Large intestine (tissue), 3 donors: ENCODE results near the gene TPCN1. TPM values are rescaled to one million over a fixed set of nuclear protein-coding genes. Genes with fewer than 3 reads are reported as not detected.

ENCODE experiments used
- DNase-seq, 2 donors: peaks; one replicate each; pipeline versions ENCODE4 v3.0.0 to v3.0.0-alpha.2; 2013
- H3K27ac ChIP-seq: one replicate; pipeline ENCODE4 v1.5.1; 2013; ENCODE audit warnings: low read length
- H3K27me3 ChIP-seq: 2 replicates; pipeline ENCODE4 v1.6.1; 2013; ENCODE audit warnings: low read length; ENCODE audit not compliant: control insufficient read depth, insufficient read depth
- H3K36me3 ChIP-seq: 2 replicates; pipeline ENCODE4 v1.6.1; 2013; ENCODE audit warnings: low read length; ENCODE audit not compliant: control insufficient read depth, insufficient read depth
- H3K4me1 ChIP-seq: one replicate; pipeline ENCODE4 v1.6.1; 2013; ENCODE audit warnings: low read length; ENCODE audit not compliant: control insufficient read depth, insufficient read depth
- H3K4me3 ChIP-seq: one replicate; pipeline ENCODE4 v1.5.1; 2013; ENCODE audit warnings: low read length
- H3K9me3 ChIP-seq: one replicate; pipeline ENCODE4 v1.6.1; 2013; ENCODE audit warnings: mild to moderate bottlenecking, low read depth, low read length, moderate library complexity; ENCODE audit not compliant: control insufficient read depth
- WGBS: methylation state at CpG from one replicate; pipeline ENCODE4 v1.1.5; 2013; ENCODE audit warnings: low lambda C conversion rate; ENCODE audit not compliant: insufficient coverage; 5-methylcytosine and 5-hydroxymethylcytosine counted together
- polyA plus RNA-seq: library from polyadenylated mRNA; unstranded; fragments of 120-200 nt; gene quantifications from one replicate; pipeline ENCODE4 v1.2.1, GENCODE V29; 2013

The TPCN1 gene
- polyA plus RNA-seq, 1 donor = 65.5 TPM

- Histone ChIP-seq H3K27me3 (no peaks in the 10 kb centered on the region), H3K36me3 (peaks cover 27% of the 10 kb centered on the region), H3K9me3 (peaks cover 3% of the 10 kb centered on the region), H3K27ac (peak overlapping the region; percentile 95), H3K4me3 (peak overlapping the region; percentile 80), H3K4me1 (peaks cover 17% of the 10 kb centered on the region)
- no peak for DNase-seq
- 22% methylated on average over 3 of the region's 26 CpGs for WGBS
Observed at GRCh38 chr12:113184098-113184899, 37.0 kb upstream of the TPCN1 start.

DNA sequence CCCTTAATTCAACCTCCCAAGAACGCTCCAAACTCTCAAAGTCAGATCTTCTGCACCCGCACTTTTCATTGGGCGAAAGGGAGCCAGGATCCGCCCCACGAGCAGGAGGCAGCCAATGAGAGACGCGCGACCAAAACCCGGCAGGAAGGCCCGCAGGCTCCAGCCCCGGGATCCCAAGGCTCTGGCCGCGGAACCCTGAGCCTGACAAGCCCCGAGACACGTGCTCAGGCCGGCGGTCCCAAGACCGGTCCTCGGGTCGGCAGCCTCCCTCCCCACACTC is 36.4 kb upstream of the TPCN1 start:
- Histone ChIP-seq H3K36me3 (peaks cover 23% of the 10 kb centered on the region), H3K27me3 (no peaks in the 10 kb centered on the region), H3K27ac (peak overlapping the region; percentile 95), H3K4me3 (peak overlapping the region; percentile 80), H3K4me1 (peaks cover 17% of the 10 kb centered on the region), H3K9me3 (peaks cover 3% of the 10 kb centered on the region)
- WGBS = no CpG with 5 or more reads among the region's 20 CpGs
- peak; percentile 76 to 94 for DNase-seq

DNA sequence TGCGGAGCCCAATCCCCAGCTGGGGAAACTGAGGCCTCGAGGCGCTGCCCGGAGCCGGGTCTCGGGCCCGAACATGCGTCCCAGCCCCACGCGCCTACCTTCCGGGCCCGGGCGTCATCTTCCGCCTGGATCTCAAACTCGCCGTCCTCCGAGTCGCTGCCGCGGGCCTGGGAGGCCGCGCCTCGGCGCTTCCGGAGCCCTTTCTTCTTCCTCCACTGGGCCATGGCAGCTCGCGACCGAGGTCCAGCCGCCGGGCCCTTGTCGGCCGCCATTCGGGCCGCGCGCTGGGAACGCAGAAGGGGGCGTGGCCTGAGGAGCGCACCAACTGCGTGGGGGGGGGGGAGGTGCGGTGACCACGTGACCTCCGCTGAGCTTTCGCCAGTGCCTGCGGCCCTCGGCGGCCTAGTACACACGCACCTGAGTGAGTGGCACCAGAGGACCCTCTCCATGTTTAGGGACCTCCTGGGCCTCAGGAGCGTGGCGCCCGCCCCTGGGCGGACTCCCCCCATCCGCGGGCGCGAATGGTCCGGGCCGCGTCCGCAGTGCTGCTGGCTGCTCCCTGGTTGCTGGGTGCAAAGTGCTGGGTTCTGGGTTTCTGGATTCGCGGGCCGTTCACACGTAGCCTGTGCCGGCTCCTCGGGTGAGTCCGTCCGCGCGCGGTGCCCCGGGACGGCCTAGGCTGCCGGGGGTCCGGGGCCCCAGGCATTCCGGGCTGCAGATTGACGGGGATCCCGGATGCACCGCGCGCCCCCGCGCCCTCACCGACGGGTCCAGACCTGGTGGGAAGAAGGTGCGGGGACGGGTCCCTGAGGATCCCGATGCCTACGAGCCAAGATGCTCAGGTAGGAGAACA is 35.9 kb upstream of the TPCN1 start, which contains the start of the genes DDX54 and RITA1:
Gene DDX54, minus strand, starts transcription at position 299 of the 853 bp plus-strand sequence. Its CDS starts 27 bp downstream, at position 272.
Gene RITA1, plus strand, starts transcription at position 542 of the 853 bp plus-strand sequence. CDS start 1,026 bp downstream, outside the sequence.
- peak within 1 kb of the TSS; percentile 80 for H3K4me3 ChIP-seq
- H3K27me3 ChIP-seq = no peaks in the 10 kb centered on the region
- H3K27ac ChIP-seq = peak within 1 kb of the TSS; percentile 95
- peaks cover 20% of the 10 kb centered on the region for H3K36me3 ChIP-seq
- DNase-seq = peak; percentile 72 to 91
- peaks cover 17% of the 10 kb centered on the region for H3K4me1 ChIP-seq
- no CpG with 5 or more reads among the region's 89 CpGs for WGBS
- peaks cover 3% of the 10 kb centered on the region for H3K9me3 ChIP-seq

DNA sequence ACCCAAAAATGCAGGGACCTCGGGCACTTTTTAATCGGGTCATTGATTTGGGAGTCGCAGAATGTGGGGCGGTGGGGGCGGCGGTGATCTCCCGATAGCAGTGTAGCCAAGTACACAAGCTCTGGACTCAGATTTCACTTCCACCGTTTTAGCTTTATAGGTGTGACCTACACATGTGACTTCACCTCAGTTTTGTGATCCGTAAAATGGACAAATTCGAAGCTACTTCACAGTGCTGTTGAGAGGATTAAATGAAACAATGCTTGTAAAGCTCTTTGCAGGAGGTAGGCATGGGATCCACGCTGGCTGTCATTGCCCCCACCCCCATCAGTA is 35.3 kb upstream of the TPCN1 start:
- Histone ChIP-seq H3K4me1 (peaks cover 17% of the 10 kb centered on the region), H3K36me3 (peaks cover 17% of the 10 kb centered on the region), H3K27me3 (no peaks in the 10 kb centered on the region), H3K27ac (peak overlapping the region; percentile 95), H3K4me3 (peak overlapping the region; percentile 80), H3K9me3 (peaks cover 3% of the 10 kb centered on the region)
- WGBS = no CpG with 5 or more reads among the region's 11 CpGs
- no peak for DNase-seq

- Histone ChIP-seq H3K27me3 (no peaks in the 10 kb centered on the region), H3K4me1 (peaks cover 17% of the 10 kb centered on the region), H3K4me3 (peak overlapping the region; percentile 80), H3K36me3 (peaks cover 24% of the 10 kb centered on the region), H3K9me3 (peaks cover 3% of the 10 kb centered on the region), H3K27ac (no peak overlapping the region)
- WGBS = no CpG with 5 or more reads among the region's 16 CpGs
- peak in 1 of 2 donors; percentile 34 for DNase-seq
Observed at GRCh38 chr12:113186666-113187325, 34.5 kb upstream of the TPCN1 start.

GRCh38 chr12:113189361-113189760 is 31.9 kb upstream of the TPCN1 start:
- H3K27ac ChIP-seq = no peak overlapping the region
- no peaks in the 10 kb centered on the region for H3K27me3 ChIP-seq
- peaks cover 28% of the 10 kb centered on the region for H3K36me3 ChIP-seq
- H3K9me3 ChIP-seq = peaks cover 3% of the 10 kb centered on the region
- no peak overlapping the region for H3K4me3 ChIP-seq
- peaks cover 13% of the 10 kb centered on the region for H3K4me1 ChIP-seq
- DNase-seq = no peak
- no CpG with 5 or more reads among the region's 2 CpGs for WGBS

GRCh38 chr12:113190761-113191160 is 30.5 kb upstream of the TPCN1 start:
- peaks cover 13% of the 10 kb centered on the region for H3K4me1 ChIP-seq
- no peak for DNase-seq
- peaks cover 28% of the 10 kb centered on the region for H3K36me3 ChIP-seq
- H3K27me3 ChIP-seq = no peaks in the 10 kb centered on the region
- H3K27ac ChIP-seq = no peak overlapping the region
- H3K9me3 ChIP-seq = no peaks in the 10 kb centered on the region
- WGBS = no CpG with 5 or more reads among the region's 4 CpGs
- H3K4me3 ChIP-seq = no peak overlapping the region

DNA sequence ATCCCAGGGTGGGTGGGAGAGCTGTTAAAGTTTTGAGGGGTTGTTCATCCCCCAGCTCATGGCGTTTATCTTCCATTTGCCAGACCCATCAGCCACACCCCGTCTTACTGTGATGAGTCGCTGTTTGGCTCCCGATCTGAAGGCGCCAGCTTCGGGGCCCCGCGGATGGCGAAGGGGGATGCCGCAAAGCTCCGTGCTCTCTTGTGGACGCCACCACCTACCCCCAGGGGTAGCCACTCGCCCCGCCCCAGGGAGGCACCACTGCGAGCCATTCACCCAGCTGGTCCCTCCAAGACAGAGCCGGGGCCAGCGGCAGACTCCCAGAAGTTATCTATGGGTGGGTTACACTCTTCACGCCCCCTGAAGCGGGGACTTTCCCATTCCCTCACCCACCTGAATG is 30.0 kb upstream of the TPCN1 start:
- H3K36me3 ChIP-seq = peaks cover 28% of the 10 kb centered on the region
- DNase-seq = no peak
- no peaks in the 10 kb centered on the region for H3K9me3 ChIP-seq
- H3K27ac ChIP-seq = no peak overlapping the region
- WGBS = no CpG with 5 or more reads among the region's 19 CpGs
- peaks cover 10% of the 10 kb centered on the region for H3K4me1 ChIP-seq
- H3K4me3 ChIP-seq = no peak overlapping the region
- H3K27me3 ChIP-seq = no peaks in the 10 kb centered on the region

- no CpG with 5 or more reads among the region's 4 CpGs for WGBS
- Histone ChIP-seq H3K9me3 (no peaks in the 10 kb centered on the region), H3K27me3 (no peaks in the 10 kb centered on the region), H3K36me3 (peaks cover 21% of the 10 kb centered on the region), H3K4me3 (no peak overlapping the region), H3K4me1 (no peaks in the 10 kb centered on the region), H3K27ac (no peak overlapping the region)
- no peak for DNase-seq
Observed at GRCh38 chr12:113194971-113195391, 26.3 kb upstream of the TPCN1 start.

GRCh38 chr12:113195598-113195997 is 25.7 kb upstream of the TPCN1 start:
- H3K27me3 ChIP-seq = no peaks in the 10 kb centered on the region
- WGBS = no CpG with 5 or more reads among the region's 13 CpGs
- H3K4me3 ChIP-seq = no peak overlapping the region
- no peak overlapping the region for H3K27ac ChIP-seq
- DNase-seq = no peak
- H3K9me3 ChIP-seq = no peaks in the 10 kb centered on the region
- H3K4me1 ChIP-seq = no peaks in the 10 kb centered on the region
- peaks cover 16% of the 10 kb centered on the region for H3K36me3 ChIP-seq
